Measurements from ENCODE around the gene STIL.
"Not testable (repeated sequence)": the region's sequence is repeated elsewhere in the genome, so short reads cannot be mapped to it uniquely, and the experiment has no call there.

Gene STIL

DNA sequence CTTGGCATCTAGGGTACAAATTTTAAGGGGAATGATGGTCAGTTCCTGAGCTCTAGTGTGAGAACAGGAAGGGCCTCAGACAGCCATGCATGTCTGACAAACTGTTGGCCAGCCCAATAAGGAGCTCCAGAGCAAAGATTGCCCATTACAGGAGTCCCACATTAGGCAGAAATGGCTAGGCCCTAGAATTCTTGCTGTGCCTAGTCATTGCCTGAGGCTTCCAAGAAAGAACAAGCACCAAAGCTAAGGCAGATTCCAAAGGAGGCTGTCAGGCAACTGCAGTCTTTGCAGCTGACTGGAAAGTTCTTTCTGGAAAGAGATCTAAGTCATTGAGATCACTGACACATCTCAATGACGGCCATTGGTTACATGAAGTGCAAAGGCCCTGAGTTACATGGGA, 3.9 kb upstream of the STIL start:
- no peak for DNase-seq

DNA sequence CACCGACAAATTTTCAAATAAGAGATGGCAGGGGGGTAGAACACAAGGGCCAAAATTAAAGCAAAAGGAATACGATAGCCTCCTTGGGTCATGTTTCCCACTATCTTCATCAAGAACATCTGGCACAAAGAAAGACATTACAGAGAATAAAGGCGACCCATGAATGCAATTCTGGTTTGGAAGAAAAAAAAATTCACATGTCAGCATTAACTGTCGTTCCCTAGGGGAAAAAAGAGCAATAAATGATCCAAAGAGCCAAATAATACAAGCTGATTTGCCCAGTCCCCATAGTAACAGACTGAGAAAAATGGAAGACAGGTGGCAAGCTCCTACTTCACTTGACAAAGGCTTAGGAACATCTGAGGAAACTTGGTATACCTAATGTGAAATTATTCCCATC, 4.5 kb downstream of the STIL start:
- no peak for DNase-seq

DNA sequence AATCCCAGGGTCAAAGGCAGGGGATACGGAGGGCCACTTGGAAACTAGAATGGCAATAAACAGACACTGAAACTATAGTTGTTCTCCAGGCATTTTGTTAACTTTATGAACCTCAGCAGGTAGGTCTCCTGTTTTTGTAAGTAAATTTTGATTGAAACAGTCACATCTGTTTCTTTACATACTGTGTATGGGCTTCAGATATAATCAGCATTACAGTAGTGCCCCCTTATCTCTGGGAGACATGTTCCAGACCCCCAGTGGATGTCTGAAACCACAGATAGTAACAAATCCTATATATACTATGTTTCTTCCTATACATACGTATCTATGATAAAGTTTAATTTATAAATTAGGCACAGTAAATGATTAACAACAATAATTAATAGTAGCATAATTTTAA, 11.5 kb downstream of the STIL start:
- DNase-seq = no peak

DNA sequence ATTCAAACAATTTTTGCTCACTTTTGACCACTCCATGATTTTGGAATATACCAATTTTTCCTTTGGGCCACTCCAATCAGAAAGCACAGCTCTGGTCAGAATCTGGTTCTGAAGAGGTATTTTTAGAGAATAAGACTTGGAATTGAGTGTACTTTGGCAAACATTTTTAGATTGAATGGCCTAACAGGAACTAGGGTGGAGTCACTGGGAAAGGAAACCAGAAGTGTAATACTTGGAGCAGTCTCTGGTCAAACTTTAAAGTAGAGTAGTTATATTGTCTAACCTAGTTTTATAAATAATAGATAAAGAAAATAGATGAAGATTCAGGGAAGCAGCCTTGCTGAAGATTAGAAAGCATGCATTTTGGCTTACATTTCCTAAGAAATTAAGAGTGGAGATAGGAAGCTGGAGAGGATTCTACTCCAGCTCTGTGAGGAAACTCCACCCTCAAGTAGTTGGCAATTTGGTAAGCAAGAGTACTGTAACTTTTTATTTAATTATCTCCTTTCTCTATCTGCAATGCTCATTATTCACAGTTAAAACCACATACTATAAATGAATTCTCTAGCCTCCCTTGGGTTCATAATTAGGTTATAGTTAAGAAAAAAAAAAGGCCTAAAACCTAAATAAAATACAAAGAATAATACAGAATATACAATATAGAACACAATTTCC, 15.8 kb downstream of the STIL start:
- DNase-seq = no peak

DNA sequence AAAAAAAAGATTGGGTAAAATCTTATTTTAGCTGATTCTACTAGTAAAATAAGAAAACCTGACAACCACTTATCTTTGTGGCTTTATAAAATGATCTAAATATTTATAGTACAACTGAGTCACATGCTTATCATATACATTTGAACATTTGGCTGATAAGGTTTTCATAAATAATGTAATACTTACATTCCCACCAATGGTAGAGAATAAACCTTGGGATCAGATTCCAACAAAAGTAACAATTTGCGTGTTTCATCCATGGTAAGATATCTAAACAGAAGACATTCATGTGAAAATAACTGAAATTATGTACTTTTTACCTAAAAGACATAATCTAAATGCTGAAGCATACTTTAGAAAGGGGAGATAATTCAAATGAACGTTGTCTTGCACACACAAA, 18.4 kb downstream of the STIL start:
- DNase-seq = no peak

DNA sequence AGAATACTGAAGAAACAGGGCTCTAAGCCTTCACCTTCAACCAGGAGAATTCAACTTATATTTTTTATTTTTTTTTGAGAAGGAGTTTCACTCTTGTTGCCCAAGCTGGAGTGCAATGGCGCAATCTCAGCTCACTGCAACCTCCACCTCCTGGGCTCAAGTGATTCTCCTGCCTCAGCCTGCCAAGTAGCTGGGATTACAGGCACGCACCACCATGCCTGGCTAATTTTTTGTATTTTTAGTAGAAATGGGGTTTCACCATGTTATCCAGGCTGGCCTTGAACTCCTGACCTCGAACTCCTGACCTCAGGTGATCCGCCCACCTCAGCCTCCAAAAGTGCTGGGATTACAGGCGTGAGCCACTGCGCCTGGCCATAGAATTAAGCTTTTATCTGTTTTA, 19.1 kb downstream of the STIL start:
- not testable (repeated sequence) for DNase-seq

DNA sequence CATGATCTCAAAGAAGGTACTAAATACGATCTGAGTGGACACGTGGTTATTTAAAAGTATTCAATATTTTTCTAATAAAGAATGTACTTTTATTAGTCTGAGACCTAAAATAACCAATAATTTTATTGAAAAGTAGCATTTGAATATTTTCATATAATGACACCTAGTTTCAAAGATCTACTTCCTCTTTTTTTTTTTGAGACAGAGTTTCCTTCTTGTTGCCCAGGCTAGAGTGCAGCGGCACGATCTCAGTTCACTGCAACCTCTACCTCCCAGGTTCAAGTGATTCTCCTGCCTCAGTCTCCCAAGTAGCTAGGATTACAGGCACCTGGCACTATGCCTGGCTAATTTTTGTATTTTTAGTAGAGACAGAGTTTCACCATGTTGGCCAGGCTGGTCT, 25.8 kb downstream of the STIL start:
- DNase-seq = not testable (repeated sequence)

DNA sequence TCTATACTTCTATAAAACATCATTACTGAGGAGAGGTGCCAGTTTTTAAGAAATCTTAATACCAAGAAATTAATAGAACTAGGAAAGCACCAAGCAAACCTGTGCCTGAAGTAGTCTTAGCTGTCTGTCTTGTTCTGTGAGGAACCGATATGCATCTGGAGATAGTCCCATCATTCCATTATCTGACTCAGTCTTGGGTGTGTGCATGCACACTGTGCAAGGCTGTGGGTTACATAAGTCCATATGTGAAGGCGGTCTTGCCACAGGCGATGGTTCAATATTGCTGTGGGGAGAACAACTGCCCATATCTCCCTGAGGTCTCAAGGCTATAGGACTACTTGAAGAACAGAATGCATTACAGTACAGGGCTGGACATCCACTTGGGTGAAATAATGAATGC, 33.8 kb downstream of the STIL start:
- DNase-seq = no peak

DNA sequence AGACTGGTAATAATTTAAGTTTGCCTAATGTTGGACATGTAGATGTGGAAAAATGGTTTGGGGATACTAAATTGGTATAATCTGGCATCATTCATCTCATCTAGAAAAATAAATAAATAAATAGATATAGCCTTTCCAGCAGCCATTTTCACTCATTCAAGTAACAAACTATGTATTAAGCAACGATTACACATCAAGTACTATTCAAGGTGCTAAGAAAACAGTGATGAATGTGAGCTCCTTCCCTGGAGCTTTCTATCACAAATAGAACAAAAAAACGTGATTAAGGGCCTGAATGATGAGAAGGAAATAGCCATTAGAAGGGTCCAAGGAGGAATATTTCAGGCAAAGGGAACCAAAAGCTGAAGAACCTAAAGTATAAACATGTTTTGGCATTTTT, 37.1 kb downstream of the STIL start:
- DNase-seq = no peak

DNA sequence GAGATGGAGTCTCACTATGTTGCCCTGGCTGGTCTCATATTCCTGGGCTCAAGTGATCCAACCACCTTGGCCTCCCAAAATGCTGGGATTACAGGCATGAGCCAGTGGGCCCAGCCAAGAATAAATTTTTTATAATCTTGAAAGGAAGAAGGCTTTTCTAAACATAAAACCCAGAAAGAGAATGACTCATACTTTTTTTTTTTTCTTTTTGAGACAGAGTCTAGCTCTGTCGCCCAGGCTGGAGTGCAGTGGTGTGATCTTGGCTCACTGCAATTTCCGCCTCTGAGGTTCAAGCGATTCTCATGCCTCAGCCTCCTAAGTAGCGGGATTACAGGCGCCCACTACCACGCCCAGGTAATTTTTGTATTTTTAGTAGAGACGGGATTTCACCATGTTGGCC, 38.1 kb downstream of the STIL start:
- not testable (repeated sequence) for DNase-seq

DNA sequence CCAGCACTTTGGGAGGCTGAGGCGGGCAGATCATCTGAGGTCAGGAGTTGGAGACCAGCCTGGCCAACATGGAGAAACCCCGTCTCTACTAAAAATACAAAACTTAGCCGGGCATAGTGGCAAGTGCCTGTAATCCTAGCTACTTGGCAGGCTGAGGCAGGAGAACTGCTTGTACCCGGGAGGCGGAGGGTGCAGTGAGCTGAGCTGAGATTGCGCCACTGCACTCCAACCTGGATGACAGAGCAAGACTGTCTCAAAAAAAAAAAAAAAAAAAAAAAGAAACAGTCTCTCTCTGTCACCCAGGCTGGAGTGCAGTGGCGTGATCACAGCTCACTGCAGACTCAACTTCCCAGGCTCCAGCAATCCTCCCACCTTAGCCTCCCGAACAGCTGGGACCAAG, 48.4 kb downstream of the STIL start:
- DNase-seq = not testable (repeated sequence)

DNA sequence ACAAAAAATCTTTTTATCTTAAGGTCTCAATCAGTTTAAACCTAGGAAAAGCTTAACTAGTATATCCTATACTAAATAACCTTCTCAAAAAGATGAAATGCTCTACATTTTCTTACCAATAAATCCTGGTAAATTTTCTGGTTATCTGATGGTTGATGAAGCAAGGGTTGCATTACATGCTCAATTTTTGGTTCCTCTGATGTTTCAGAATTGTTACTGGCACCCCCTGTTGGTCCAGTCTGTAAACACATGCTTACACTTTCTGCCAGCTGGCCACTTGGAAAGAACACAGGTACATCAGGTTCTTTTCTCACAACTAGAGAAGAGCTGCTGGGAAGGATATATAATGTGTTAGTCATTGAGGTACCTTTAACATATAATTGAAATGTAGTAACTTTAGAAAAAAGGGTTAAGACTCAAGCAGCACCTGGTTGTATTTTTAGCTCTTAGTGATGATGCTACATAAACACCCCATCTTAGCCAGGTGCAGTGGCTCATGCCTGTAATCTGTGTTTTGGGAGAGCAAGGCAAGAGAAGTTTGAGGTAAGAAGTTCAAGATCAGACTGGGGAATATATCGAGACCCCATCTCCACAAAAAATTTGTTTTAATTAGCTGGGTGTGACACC, 51.0 kb downstream of the STIL start:
- no peak for DNase-seq

DNA sequence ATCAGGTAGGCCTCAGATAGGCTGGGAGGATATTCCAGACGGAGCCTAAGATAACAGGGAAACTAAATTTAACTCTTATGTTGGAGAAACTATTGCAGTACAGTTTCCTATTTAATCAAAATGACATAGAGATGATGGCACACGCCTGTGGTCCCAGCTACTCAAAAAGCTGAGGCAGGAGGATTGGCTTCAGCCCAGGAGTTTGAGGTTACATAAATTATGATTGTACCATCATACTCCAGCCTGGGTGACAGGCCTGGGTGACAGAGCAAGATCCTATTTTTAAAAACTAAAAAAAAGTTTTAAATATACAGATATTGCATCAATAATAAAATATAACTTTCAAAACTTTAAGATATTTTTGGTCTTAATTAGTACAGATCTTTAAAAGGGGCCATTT, 56.7 kb downstream of the STIL start:
- no peak for DNase-seq

DNA sequence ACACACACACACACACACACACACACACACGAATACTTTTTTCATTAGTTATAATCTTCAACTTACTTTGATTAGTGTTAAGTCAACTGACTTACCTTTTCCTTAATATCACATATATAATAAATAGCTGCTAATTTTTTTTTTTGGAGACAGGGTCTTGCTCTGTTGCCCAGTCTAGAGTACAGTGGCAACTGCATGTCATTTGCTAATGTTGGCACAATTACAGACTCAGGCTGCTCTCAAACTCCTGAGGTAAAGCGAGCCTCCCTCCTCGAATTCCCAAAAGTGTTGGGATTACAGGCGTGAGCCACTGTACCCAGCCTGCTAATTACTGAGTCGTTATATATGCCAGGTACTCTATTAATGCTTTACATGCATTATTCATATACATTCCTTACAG, 61.2 kb downstream of the STIL start:
- DNase-seq = no peak

DNA sequence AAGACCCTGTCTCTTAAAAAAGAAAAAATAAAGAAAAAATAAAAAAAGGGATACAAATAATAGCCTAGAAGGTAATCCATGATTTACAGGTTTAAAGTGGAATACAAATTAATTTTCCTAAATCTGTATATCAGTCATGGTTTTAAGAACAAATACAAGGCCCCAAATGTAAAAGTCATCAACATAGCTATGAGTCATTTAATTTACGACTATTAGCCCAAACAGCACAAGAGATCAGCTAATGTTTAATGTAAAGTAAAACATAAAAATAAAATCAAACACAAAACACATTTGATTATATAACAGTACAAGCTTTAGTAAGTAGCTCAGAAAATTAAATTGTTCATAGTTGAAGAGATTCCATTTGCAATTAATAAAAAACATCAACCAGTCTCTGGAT, 61.6 kb downstream of the STIL start:
- no peak for DNase-seq

DNA sequence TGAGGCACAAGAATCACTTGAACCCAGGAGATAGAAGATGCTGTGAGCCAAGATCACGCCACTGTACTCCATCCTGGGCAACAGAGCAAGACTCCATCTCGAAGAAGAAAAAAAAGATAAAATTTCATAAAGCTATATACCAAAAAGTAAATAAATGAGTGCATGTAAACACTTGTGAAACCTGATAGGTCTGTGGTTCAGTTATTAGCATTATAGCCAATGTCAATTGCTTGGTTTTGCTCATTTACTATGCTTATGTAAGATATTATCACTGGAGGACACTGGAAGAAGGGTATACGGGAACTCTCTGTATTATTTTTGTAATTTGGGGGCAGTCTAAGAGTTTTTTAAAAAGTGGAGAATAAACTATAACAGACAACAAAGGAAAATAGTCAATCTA, 64.2 kb downstream of the STIL start:
- no peak for DNase-seq

DNA sequence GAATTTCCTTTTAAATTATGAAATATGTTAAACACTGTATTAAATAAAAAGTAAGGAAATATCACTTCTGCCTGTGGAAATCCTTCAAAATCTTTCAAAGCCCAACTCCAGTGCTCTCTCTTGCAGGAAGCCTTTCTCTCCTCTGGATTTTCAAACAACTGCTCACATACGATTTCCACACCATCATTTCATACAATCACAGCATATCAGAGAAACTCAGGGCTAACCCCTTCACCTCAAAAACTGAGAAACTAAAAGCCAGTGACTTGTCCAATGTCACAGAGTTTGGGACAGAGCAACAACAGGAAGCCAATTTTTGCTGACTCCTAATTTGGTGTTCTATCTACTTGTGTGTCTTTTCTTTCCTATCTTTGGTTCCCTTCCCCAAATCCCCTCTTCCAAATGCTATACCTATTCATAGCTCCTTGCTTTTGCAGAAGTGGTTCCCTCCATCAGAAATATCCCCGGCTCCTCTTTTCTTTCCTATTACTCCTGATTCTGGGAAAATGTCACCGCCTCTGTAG, 69.5 kb downstream of the STIL start:
- no peak for DNase-seq

DNA sequence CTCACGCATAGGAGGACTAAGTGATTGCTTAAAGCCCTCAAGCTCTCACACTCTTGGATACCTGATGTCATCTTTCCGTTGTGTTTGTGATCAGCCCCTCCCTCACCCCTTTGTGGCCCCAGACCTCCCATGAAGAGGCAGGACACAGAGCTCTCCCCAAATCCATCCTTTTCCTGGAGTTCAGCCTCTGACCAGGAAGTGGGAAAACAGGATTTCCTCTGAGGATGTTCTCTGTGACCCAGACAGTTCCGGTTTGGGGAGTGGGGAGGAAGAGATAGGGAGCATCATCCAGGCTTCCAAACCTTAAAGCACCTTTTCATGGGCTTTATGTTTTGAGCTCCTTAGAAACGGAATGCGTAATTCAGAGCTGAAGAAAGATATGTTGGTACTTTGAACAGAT, 70.0 kb downstream of the STIL start:
- no peak for DNase-seq

DNA sequence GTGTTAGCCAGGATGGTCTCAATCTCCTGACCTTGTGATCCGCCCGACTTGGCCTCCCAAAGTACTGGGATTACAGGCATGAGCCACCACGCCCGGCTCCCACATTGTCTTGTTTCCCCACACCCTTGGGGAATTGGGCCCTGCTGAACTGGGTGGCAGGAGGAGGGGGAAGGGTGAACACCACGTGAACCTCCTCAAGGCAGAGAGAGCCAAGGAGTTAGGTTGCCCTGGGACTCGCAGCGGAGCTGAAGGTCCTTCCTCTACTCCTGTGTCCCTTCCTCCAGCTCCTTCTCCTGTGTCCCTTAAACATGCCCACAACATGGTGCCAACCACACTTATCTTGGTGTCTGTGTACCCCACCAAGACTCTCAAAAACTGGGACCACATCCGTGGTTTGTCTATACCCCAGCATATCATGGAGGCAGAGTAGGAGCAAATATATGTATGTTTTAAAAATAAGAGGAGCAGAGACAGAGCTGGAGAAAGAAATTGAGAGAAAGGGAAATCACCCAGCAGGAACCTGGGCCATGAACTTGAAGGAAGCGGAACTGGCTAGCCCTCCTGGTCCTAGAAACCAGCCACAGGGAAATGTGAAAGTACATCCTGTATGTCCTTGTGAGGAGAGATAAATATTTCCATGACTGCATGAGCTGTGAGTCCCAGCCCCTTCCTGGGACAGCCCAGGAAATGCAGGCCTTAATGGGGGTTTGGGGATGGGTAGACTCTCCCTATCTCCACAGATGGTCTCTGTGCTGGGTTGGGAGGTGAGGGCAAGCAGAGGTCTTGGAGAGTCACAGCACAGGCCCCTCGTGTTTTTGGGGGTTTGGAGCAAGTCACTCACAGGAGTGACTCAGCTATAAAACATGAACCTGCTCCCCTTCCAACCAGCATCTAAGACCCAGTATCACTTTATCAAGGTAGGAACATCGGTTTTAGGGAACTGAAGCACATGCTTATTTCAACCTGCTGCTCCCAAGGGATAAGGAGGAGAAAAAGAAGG, 72.5 kb downstream of the STIL start:
- no peak for DNase-seq

DNA sequence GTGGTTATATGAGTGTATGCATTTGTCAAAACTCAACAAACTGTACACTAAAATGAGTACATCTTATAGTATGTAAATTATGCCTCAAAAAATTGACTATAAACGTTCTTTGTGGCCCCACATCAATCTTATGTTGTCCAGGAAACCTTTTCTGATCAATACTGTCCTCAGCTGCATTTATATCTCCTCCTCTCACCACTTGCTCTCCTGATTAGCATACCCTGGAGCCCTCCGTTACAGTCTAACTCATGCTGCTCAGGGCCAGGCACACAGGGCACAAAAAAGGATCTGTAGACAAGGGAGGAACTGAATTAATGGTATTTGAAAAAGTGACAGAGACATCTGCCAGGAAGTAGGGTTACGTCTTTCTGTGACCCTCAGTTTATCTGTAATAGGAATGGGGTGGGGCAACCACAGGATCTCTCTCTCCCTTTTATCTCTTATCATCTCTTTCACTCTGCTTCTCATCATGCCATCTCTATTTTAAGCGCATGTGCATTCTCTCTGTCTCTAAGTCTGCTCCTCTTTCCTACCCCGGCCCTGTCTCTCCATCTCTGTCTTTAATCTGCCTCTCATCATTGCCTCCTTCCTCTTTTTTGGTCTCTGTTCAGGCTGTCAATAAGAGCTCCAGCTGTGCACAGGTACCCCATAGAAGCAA, 74.9 kb downstream of the STIL start:
- DNase-seq = no peak

DNA sequence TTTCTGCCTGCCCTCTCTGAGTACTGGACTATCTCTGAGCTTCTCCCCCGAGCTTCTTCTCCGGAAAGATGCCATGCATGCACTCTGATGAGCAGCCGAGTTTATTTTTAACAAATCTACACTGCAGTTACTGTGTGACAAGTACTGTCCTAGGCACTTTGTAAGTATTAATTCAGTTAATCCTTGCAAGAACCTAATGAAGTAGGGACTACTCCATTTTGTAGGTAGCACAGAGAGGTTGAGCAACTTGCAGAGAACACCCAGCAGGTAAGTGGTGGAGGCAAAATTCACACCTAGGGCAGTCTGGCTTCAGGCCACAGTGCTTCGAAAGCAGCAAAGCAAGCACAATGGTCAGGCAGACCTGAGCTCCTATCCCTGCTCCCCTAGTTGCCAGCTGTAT, 78.1 kb downstream of the STIL start:
- no peak for DNase-seq

DNA sequence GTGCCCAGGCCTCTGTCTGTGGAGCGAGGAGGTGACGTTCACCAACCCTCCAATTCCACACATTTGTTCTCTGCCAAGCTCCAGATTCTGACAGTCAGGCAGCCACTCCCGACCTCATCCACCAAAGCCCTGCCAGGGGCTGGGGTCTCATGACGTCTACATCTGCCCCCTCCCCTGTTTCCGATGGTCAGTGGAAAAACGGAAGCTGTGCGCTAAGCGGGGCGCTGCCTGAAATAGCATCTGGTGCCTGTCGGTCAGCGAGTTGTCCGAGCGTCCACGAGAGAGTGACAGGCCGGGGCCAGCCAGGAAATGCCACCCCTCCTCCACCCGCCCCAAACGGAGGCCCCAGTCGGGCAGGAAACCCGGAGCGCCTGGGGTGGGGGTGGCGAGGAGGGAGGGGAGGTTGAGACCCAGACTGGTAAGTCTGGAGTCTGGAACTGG, 78.7 kb downstream of the STIL start:
- no peak for DNase-seq

DNA sequence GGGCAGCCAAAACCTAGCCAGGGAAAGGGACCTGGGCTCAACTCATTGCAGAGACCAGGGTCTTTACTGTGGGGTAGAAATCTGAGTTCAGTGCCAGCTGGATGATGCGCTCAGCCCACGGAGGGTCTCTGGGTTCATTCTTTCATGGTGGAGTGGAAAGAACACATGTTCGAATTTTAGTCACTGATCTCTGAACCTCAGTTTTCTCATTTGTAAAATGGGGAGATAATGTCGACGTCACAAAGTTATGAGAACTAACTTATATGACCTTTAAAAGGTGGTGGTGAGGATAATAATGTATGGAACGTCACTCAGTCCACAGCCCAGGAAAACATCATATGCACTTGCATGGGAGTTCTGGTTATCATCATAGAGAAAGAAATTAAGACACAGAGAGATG, 80.8 kb downstream of the STIL start:
- DNase-seq = no peak

Measured in DMS79 (cell line).